Stimulated activated CD4-positive, alpha-beta T cell treated with anti-CD3 and anti-CD28 coated beads, Interleukin-2, amount 100 ng/mL, for 24 hours (primary cell): ENCODE results near the gene RLIM.

ENCODE experiments used
- DNase-seq, 2 donors: peaks; one replicate each; pipeline ENCODE4 v3.0.0-alpha.2; 2020

The RLIM gene

GRCh38 chrX:74536152-74536831 is 78.1 kb downstream of the RLIM start:
- DNase-seq: peak; percentile 22 to 49

- DNase-seq: peak; percentile 29 to 41
These were observed 78.8 kb downstream of the RLIM start for GRCh38 chrX:74535408-74536151.
